ENCODE data around the gene CXorf65. TPM values are rescaled to one million over a fixed set of nuclear protein-coding genes. Genes with fewer than 3 reads are reported as not detected.

The CXorf65 gene
- total and polyA plus RNA-seq, 2 donors from 2014 or later: 3.0 TPM; not detected in 1

DNA sequence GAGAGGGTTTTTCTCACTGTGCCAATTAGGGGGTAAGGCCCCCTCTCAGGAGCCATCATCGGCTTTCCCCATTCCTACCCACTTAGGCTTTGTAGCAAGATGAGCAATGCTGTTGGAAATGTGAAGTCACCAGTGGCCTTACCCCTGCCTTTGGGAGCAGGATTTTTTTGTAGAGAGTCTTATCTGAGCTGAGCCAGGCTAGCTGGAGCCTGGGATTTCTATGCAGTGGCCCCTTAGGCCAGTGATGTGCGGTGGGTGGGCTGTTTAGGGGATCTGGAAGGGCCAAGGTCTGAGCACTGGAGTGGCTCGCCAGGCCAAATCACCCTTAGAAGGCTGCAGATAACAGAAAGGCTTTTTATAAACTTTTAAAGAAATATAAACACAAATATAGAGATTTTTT lies 4.2 kb downstream of the CXorf65 start:
- DNase-seq (no peak), FAIRE-seq (no peak)
- no peak overlapping the region for H3K4me3 ChIP-seq (ENCODE audit: low read length in 3 of 3)
- no peaks in the 10 kb centered on the region for H3K27me3 ChIP-seq (ENCODE audit: control insufficient read depth, insufficient read depth, low read length)
- no peak overlapping the region for H3K27ac ChIP-seq (ENCODE audit: low read depth in 2 of 2, low read length in 2 of 2)
- TF ChIP-seq, protein P1, sequence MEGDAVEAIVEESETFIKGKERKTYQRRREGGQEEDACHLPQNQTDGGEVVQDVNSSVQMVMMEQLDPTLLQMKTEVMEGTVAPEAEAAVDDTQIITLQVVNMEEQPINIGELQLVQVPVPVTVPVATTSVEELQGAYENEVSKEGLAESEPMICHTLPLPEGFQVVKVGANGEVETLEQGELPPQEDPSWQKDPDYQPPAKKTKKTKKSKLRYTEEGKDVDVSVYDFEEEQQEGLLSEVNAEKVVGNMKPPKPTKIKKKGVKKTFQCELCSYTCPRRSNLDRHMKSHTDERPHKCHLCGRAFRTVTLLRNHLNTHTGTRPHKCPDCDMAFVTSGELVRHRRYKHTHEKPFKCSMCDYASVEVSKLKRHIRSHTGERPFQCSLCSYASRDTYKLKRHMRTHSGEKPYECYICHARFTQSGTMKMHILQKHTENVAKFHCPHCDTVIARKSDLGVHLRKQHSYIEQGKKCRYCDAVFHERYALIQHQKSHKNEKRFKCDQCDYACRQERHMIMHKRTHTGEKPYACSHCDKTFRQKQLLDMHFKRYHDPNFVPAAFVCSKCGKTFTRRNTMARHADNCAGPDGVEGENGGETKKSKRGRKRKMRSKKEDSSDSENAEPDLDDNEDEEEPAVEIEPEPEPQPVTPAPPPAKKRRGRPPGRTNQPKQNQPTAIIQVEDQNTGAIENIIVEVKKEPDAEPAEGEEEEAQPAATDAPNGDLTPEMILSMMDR (IDR thresholded peaks at IDR 0.05; ENCODE audit: borderline replicate concordance, extremely low read depth, insufficient read depth): no peak
- H3K4me1 ChIP-seq (ENCODE audit: control insufficient read depth in 2 of 3, insufficient read depth in 2 of 3, low read depth in 1 of 3, low read length in 3 of 3): peaks cover 0 to 2% (median 0%) of the 10 kb centered on the region in 3 donors
- intact Hi-C loops (cut with DNase I): no loop called here
- H3K9ac ChIP-seq (ENCODE audit: low read length in 3 of 3): no peak overlapping the region
- H3K9me3 ChIP-seq (ENCODE audit: control insufficient read depth in 2 of 3, insufficient read depth in 1 of 3, low read length in 3 of 3): no peaks in the 10 kb centered on the region
- H3K36me3 ChIP-seq (ENCODE audit: control insufficient read depth in 2 of 3, insufficient read depth in 3 of 3, low read length in 3 of 3): no peaks in the 10 kb centered on the region

DNA sequence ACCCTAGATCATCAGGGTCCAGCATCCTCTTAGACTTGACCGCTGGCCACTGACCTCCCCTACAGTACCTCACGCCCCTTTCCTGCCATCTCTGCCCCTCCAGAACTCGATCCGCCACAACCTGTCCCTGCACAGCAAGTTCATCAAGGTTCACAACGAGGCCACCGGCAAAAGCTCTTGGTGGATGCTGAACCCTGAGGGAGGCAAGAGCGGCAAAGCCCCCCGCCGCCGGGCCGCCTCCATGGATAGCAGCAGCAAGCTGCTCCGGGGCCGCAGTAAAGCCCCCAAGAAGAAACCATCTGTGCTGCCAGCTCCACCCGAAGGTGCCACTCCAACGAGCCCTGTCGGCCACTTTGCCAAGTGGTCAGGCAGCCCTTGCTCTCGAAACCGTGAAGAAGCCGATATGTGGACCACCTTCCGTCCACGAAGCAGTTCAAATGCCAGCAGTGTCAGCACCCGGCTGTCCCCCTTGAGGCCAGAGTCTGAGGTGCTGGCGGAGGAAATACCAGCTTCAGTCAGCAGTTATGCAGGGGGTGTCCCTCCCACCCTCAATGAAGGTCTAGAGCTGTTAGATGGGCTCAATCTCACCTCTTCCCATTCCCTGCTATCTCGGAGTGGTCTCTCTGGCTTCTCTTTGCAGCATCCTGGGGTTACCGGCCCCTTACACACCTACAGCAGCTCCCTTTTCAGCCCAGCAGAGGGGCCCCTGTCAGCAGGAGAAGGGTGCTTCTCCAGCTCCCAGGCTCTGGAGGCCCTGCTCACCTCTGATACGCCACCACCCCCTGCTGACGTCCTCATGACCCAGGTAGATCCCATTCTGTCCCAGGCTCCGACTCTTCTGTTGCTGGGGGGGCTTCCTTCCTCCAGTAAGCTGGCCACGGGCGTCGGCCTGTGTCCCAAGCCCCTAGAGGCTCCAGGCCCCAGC lies 5.7 kb downstream of the CXorf65 start:
- Histone ChIP-seq H3K4me3 (ENCODE audit: low read length in 3 of 3) (no peak overlapping the region), H3K27ac (ENCODE audit: low read depth in 2 of 2, low read length in 2 of 2) (no peak overlapping the region), H3K36me3 (ENCODE audit: control insufficient read depth in 2 of 3, insufficient read depth in 3 of 3, low read length in 3 of 3) (no peaks in the 10 kb centered on the region), H3K27me3 (ENCODE audit: control insufficient read depth, insufficient read depth, low read length) (no peaks in the 10 kb centered on the region), H3K9ac (ENCODE audit: low read length in 3 of 3) (no peak overlapping the region), H3K4me1 (ENCODE audit: control insufficient read depth in 2 of 3, insufficient read depth in 2 of 3, low read depth in 1 of 3, low read length in 3 of 3) (peaks cover 0 to 2% (median 0%) of the 10 kb centered on the region in 3 donors), H3K9me3 (ENCODE audit: control insufficient read depth in 2 of 3, insufficient read depth in 1 of 3, low read length in 3 of 3) (no peaks in the 10 kb centered on the region)
- DNase-seq (no peak), FAIRE-seq (no peak)
- TF ChIP-seq, protein P1 (IDR thresholded peaks at IDR 0.05; ENCODE audit: borderline replicate concordance, extremely low read depth, insufficient read depth): no peak
- intact Hi-C loops (cut with DNase I): no loop called here

DNA sequence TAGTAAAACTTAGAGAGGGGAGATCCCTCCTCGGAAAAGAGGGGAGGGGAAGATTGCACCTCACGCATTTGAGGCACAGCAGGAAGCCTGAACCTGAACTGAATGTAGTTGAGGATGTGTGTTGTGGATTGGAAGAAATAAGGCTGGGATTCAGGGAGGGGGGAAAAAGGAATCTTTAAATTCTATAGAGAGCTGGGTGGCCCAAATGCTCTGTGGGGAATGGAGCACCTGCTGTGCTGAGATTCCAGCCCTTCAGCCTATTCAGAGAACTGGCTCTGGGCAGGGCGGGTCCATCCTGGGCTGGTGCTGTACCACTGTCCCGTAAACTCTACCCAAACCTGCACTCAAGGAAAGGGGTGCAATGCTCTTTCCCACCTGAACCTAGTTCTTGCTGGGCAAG lies 6.8 kb downstream of the CXorf65 start:
- Histone ChIP-seq H3K27me3 (ENCODE audit: control insufficient read depth, insufficient read depth, low read length) (no peaks in the 10 kb centered on the region), H3K27ac (ENCODE audit: low read depth in 2 of 2, low read length in 2 of 2) (no peak overlapping the region), H3K4me3 (ENCODE audit: low read length in 3 of 3) (no peak overlapping the region), H3K36me3 (ENCODE audit: control insufficient read depth in 2 of 3, insufficient read depth in 3 of 3, low read length in 3 of 3) (no peaks in the 10 kb centered on the region), H3K4me1 (ENCODE audit: control insufficient read depth in 2 of 3, insufficient read depth in 2 of 3, low read depth in 1 of 3, low read length in 3 of 3) (peaks cover 0 to 2% (median 0%) of the 10 kb centered on the region in 3 donors), H3K9ac (ENCODE audit: low read length in 3 of 3) (no peak overlapping the region), H3K9me3 (ENCODE audit: control insufficient read depth in 2 of 3, insufficient read depth in 1 of 3, low read length in 3 of 3) (no peaks in the 10 kb centered on the region)
- DNase-seq (no peak), FAIRE-seq (no peak)
- intact Hi-C loops (cut with DNase I): no loop called here
- TF ChIP-seq, protein P1 (IDR thresholded peaks at IDR 0.05; ENCODE audit: borderline replicate concordance, extremely low read depth, insufficient read depth): no peak

Data from kidney (tissue), 14 donors.